K562 (cell line): ENCODE data around the gene REG4. TPM values are rescaled to one million over a fixed set of nuclear protein-coding genes. Genes with fewer than 3 reads are reported as not detected.

Experiments
- ADNP ChIP-seq: fragments of 200-800 bp; sonication (Bioruptor generic); IDR thresholded peaks from 2 replicates; pipeline ENCODE4 v1.6.1; 2016; ENCODE audit warnings: missing genetic modification characterization, missing compliant biosample characterization
- BRD9 ChIP-seq: fragments of 450-650 bp; IDR thresholded peaks from 2 replicates; pipeline ENCODE4 v1.6.1; 2018; ENCODE audit warnings: low read depth; ENCODE audit not compliant: partially characterized antibody
- BRF2 ChIP-seq: IDR thresholded peaks from 3 replicates; pipeline ENCODE4 v1.6.1; 2011; ENCODE audit warnings: borderline replicate concordance, mild to moderate bottlenecking; ENCODE audit not compliant: insufficient read length, insufficient read depth
- CC2D1A ChIP-seq: fragments of 450-650 bp; IDR thresholded peaks from 2 replicates; pipeline ENCODE4 v1.6.1; 2017; ENCODE audit warnings: mild to moderate bottlenecking
- ELF2 ChIP-seq: fragments of 250-450 bp; sonication (Bioruptor Pico); IDR thresholded peaks from 2 replicates; pipeline ENCODE4 v1.5.0; 2021; ENCODE audit warnings: mild to moderate bottlenecking
- ERF ChIP-seq: fragments of 450-650 bp; formaldehyde crosslinking; IDR thresholded peaks from 2 replicates; pipeline ENCODE4 v1.4.0; 2020; ENCODE audit warnings: mild to moderate bottlenecking, mixed read lengths
- FOXA1 ChIP-seq: fragments of 450-650 bp; IDR thresholded peaks from 2 replicates; pipeline ENCODE4 v1.6.1; 2016; ENCODE audit warnings: mild to moderate bottlenecking, borderline replicate concordance
- FOXK2 ChIP-seq, 2 experiments: fragments of 450-650 bp; IDR thresholded peaks in 1 of 2; conservative IDR thresholded peaks in 1 of 2; 2 replicates each; pipeline ENCODE4 v1.6.1; 2016; ENCODE audit warnings: low read depth in 2 of 2, mild to moderate bottlenecking in 1 of 2
- HBP1 ChIP-seq: fragments of 450-650 bp; formaldehyde crosslinking; IDR thresholded peaks from 2 replicates; pipeline ENCODE4 v1.4.0; 2022; ENCODE audit warnings: missing genetic modification characterization
- KAT7 ChIP-seq: sonication (generic); formaldehyde crosslinking; IDR thresholded peaks from 2 replicates; pipeline ENCODE4 v1.8.0; 2022; ENCODE audit warnings: missing genetic modification reagents, mild to moderate bottlenecking, borderline replicate concordance
- NFE2 ChIP-seq: IDR thresholded peaks from 2 replicates; pipeline ENCODE4 v1.6.1; 2014; ENCODE audit warnings: antibody characterized with exemption, low read depth
- RUNX1 ChIP-seq: sonication (generic); IDR thresholded peaks from 2 replicates; pipeline ENCODE4 v1.6.1; 2016; ENCODE audit warnings: antibody characterized with exemption, low read depth
- SMAD3 ChIP-seq: fragments of 450-650 bp; formaldehyde crosslinking; conservative IDR thresholded peaks from 2 replicates; pipeline ENCODE4 v1.4.0; 2020; ENCODE audit warnings: mild to moderate bottlenecking
- SMARCA4 ChIP-seq: fragments of 450-650 bp; IDR thresholded peaks from 2 replicates; pipeline ENCODE4 v1.6.1; 2016
- SMARCE1 ChIP-seq: fragments of 450-650 bp; IDR thresholded peaks from 2 replicates; pipeline ENCODE4 v1.7.1; 2016; ENCODE audit warnings: mild to moderate bottlenecking
- TOE1 ChIP-seq, 2 experiments: fragments of 450-650 bp in 1 of 2; sonication (generic) in 1 of 2; formaldehyde crosslinking in 1 of 2; IDR thresholded peaks; 2 replicates each; pipeline versions ENCODE4 v1.7.1 to v1.8.0; 2016 to 2022; ENCODE audit warnings: borderline replicate concordance in 2 of 2, mild to moderate bottlenecking in 2 of 2, antibody characterized with exemption in 1 of 2, inconsistent platforms in 1 of 2, low read depth in 1 of 2, missing genetic modification reagents in 1 of 2, moderate library complexity in 1 of 2
- TSHZ1 ChIP-seq: fragments of 250-450 bp; sonication (Bioruptor Pico); IDR thresholded peaks from 2 replicates; pipeline ENCODE4 v1.4.0; 2020; ENCODE audit warnings: mild to moderate bottlenecking, moderate library complexity
- ZNF212 ChIP-seq: fragments of 450-650 bp; formaldehyde crosslinking; IDR thresholded peaks from 2 replicates; pipeline ENCODE4 v1.4.0; 2020; ENCODE audit warnings: mild to moderate bottlenecking
- ZNF3 ChIP-seq: fragments of 250-450 bp; sonication (Bioruptor Pico); IDR thresholded peaks from 2 replicates; pipeline ENCODE4 v1.5.0; 2021; ENCODE audit warnings: mild to moderate bottlenecking, moderate library complexity
- ZNF311 ChIP-seq: fragments of 250-450 bp; sonication (Bioruptor Pico); IDR thresholded peaks from 2 replicates; pipeline ENCODE4 v1.4.0; 2020; ENCODE audit warnings: mild to moderate bottlenecking, moderate library complexity
- ZNF518B ChIP-seq: fragments of 250-450 bp; sonication (Bioruptor Pico); IDR thresholded peaks from 2 replicates; pipeline ENCODE4 v1.5.0; 2021; ENCODE audit warnings: mild to moderate bottlenecking, moderate library complexity
- polyA plus RNA-seq, 8 experiments: library from polyadenylated mRNA; depleted of rRNA in 4 of 8; stranded (reverse) in 5 of 8; unstranded in 3 of 8; fragments of >200 nt; fragmentation: Nextera tagmentation in 2 of 8; fragmentation: Illumina TruSeq in 1 of 8; extraction: Ambion mirVana in 2 of 8; extraction: Trizol in 1 of 8; gene quantifications; 2 replicates each; pipeline versions ENCODE4 v1.2.1 to v1.2.3, GENCODE V29; 2011 to 2014; ENCODE audit warnings: inconsistent platforms in 1 of 8, missing spikeins in 1 of 8
- total RNA-seq, 7 experiments: library from RNA; depleted of rRNA in 6 of 7; stranded (reverse); fragments of >200 nt in 6 of 7; fragmentation: Illumina TruSeq in 2 of 7; extraction: Trizol in 2 of 7; gene quantifications; 2 replicates each; pipeline versions ENCODE4 v1.2.1 to v1.2.3, GENCODE V29; 2011 to 2021; ENCODE audit warnings: low replicate concordance in 1 of 7

REG4 gene
- total and polyA plus RNA-seq, 9 of the 15 experiments (the other 6 are each of a cell fraction or from before 2014, with no cell fraction given), result not detected

GRCh38 chr1:119859647-119860046 lies 48.4 kb upstream of the REG4 start (continued):
- TF ChIP-seq BRF2 (no peak), SMAD3 (CRISPR knock-in tag) (no peak), ZNF3 (CRISPR knock-in tag) (no peak), CC2D1A (peak; percentile 24; the same call in 1 of the 2 replicates), ZNF311 (CRISPR knock-in tag) (0 out of 2 replicates have a peak, but pooled peaks have one; percentile 63), BRD9 (peak; percentile 44), TOE1 (IDR thresholded peaks at IDR 0.05; ENCODE audit: borderline replicate concordance) (no peak), TOE1 (CRISPR knock-in tag; IDR thresholded peaks at IDR 0.05; ENCODE audit: borderline replicate concordance, low read depth) (no peak), HBP1 (CRISPR knock-in tag) (no peak), ADNP (tag) (no peak), ZNF518B (CRISPR knock-in tag) (no peak), RUNX1 (0 out of 2 replicates have a peak, but pooled peaks have one; percentile 54), TSHZ1 (CRISPR knock-in tag) (no peak), NFE2 (peak; percentile 88), FOXK2 (conservative IDR thresholded peaks at IDR 0.05 in 1 of 2, IDR thresholded peaks at IDR 0.05 in 1 of 2; ENCODE audit: low read depth in 2 of 2) (peak; percentile 58 to 75; a peak in 3 of 4 replicates), SMARCE1 (peak; percentile 78), ELF2 (no peak), ZNF212 (CRISPR knock-in tag) (no peak), ERF (CRISPR knock-in tag) (no peak), FOXA1 (no peak), KAT7 (CRISPR knock-in tag) (no peak), SMARCA4 (peak; percentile 89)
